Femur (tissue), 1 donor: ENCODE measurements around the gene FERMT2.

Experiments
- DNase-seq: peaks from one replicate; pipeline ENCODE4 v3.0.0-alpha.2; 2017

The FERMT2 gene, protein sequence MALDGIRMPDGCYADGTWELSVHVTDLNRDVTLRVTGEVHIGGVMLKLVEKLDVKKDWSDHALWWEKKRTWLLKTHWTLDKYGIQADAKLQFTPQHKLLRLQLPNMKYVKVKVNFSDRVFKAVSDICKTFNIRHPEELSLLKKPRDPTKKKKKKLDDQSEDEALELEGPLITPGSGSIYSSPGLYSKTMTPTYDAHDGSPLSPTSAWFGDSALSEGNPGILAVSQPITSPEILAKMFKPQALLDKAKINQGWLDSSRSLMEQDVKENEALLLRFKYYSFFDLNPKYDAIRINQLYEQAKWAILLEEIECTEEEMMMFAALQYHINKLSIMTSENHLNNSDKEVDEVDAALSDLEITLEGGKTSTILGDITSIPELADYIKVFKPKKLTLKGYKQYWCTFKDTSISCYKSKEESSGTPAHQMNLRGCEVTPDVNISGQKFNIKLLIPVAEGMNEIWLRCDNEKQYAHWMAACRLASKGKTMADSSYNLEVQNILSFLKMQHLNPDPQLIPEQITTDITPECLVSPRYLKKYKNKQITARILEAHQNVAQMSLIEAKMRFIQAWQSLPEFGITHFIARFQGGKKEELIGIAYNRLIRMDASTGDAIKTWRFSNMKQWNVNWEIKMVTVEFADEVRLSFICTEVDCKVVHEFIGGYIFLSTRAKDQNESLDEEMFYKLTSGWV

GRCh38 chr14:52950898-52951680, at the start of gene FERMT2:
Gene FERMT2, minus strand, starts transcription at chr14:52951050. Its CDS starts 482 bp downstream, at chr14:52950568.
- peak; percentile 95 for DNase-seq

- peak; percentile 29 for DNase-seq
Measured at GRCh38 chr14:52998376-52999015, 47.6 kb upstream of the FERMT2 start.

DNA sequence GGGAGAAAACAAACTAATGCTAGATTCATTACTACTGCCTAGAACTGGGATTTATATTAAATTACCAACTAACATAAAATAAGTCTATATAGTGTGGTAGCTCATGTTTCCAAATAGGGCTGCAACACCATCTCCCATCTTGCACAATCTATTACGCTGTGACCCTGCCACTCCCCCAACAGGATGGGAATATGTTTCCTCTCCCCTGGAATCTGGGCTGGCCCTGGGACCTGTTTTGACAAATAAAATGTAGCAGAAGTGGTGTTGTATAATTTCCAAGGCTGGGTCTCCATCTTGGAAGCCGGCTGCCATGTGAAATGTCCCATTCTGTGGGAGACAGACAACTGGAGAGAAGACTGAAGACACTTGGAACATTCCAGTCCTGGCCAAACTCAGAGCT, 45.6 kb upstream of the FERMT2 start:
- no peak for DNase-seq

- DNase-seq: no peak
Measured at GRCh38 chr14:52995998-52996397, 45.1 kb upstream of the FERMT2 start.

GRCh38 chr14:52992236-52992870, 41.5 kb upstream of the FERMT2 start:
- no peak for DNase-seq

DNA sequence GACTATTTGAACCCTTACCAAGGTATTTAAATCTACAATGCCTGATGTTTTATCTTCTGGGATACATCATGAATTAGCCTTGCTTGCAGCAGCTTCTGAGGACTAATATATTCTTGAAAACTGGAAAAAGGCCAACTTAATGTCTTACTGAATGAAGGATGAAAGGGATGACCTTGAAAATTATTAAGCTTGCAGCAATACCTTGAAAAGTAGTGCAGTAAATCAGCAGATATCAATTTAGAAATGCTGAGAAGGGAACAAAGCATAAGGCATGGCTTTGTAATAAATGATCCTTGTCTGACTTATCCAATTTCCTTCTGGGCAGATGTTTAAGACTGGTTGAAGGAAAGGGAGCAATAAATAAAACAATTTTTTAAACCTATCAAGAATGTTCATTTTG, 37.3 kb upstream of the FERMT2 start:
- DNase-seq: no peak

- DNase-seq: no peak
Measured at GRCh38 chr14:52987514-52987913, 36.7 kb upstream of the FERMT2 start.

DNA sequence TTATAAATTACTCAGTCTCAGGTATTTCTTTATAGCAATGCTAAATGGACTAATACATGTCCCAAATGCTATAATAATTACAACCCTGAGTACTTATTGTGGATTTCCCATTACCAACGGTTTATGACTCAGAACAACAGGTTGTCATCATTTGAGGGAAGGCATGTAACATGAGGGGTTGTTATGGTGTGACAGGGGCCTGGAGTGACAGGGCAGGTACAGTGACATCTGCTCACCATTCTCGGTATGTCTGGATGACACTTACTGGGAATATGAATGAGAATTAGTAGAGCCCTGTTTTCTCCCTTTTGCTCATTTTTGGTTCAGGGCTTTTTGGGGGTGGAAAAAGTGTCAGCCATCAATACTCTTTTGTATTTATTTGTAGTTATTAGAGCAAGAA, 36.2 kb upstream of the FERMT2 start:
- DNase-seq: no peak

GRCh38 chr14:52977798-52978197, 26.9 kb upstream of the FERMT2 start:
- peak; percentile 66 for DNase-seq

GRCh38 chr14:52974406-52974805, 23.6 kb upstream of the FERMT2 start:
- no peak for DNase-seq

DNA sequence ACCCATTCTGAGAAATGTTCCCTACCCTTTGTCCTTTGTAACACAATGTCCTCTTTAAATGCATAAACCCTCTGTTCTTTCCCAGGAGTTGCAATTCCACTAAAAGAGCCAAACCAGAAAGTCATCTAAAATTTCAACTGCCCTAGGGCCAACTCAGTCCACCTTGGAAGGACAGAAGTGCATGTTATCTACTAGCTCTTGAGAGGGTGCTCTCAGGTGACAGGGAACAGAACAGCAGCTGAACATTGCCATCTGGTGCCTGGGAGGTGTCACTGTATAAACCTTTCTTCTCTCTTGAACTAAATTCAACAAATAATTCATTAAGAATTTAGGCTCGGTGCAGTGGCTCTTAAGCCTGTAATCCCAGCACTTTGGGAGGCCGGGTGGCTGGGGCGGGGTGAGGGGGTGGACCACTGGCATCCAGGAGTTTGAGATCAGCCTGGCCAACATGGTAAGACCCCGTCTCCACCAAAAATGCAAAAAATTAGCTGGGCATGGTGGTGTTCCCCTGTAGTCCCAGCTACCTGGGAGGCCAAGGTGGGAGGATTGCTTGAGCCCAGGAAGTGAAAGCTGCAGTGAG, 10.3 kb upstream of the FERMT2 start:
- no peak for DNase-seq

DNA sequence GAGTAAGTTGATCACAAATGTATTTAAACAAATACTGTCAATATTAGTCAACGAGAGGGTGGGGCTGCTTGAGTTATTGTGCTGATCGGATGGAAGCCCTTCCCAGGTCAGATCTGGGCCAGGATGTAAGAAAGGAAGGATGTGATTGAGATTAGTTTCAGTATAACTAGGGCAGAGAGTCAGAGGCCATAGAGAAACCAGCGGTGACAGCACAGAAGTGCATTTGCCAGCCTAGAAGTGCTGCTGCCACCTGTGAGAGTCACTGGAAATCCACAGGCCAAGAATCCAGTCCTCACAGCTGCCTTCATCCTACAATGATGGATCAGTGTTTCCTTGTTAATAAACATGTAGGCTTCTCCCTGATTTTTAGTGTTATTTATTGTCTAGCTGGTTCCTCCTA, 9.8 kb upstream of the FERMT2 start:
- no peak for DNase-seq

GRCh38 chr14:52954346-52955214, 3.7 kb upstream of the FERMT2 start:
- DNase-seq: no peak

GRCh38 chr14:52951681-52952554, 1.1 kb upstream of the FERMT2 start:
- peak; percentile 77 for DNase-seq

DNA sequence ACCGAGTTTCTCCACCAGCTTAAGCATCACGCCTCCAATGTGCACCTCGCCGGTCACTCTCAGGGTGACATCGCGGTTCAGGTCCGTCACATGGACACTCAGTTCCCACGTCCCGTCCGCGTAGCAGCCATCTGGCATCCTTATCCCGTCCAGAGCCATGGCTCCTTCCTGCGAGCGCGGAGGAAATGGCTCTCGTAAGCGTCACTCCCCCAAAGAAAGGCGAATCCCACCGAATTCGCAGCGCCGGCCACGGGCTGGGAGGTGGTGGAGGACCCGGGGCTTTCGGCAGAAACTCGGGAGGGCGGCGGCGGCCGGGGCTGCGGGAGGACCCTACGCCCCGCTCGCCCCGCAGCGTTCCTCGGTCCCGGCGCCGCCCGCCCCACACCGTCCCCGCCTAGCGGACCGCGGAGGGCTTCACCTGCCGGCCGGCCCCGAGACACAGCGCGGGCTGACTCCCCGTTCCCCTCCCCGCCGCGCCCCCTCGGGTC, 396 bp downstream of the FERMT2 start:
- DNase-seq: peak; percentile 81

DNA sequence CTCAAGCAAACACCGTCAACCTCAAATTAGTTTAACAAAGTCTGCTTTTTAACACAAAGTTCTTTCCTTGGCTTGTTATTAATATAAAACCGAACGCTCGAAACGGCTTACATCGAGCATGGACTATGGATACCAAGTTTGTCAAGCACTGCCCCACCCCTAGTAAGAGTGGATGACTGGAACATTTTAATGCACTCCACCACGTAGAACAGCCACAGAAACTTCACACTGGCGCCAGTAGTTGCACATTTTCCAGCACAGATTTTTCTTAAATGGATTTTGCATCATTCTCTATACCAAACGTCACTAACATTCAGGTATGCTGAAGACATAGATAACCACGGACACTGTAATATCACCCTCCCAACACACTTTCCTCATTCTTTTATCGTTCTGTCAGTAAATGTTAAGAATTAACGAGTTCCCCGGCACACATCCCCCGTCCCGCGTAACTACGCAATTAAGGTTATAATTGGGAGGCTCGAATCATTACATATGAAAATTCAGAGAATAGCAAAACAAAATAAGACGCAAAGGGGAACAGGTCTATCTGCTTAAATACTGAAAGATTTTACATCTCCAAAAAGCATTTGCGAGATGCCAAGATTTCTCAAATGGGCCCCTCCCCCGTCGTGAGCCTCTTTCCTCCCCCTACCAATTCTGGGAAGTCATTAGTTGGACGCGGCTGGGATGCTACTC, 990 bp downstream of the FERMT2 start:
- peak; percentile 65 for DNase-seq

DNA sequence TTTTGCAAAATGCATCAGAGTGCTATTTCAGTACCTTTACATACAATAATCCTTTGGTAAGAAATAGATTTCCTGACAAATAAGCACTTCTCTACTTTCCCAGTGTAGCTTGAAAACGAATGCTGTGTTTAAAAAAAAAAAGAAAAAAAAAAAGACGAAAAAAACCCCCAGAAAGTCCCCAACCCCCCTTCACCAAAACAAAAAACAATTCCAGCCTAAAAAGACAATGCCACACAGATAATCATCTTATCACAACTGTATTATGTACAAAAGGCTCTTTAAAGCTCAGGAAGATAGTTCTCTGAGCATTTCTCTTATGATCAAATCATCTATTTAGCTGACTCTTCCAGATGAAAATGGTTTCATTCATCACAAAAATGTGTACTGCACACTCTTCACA, 1.6 kb downstream of the FERMT2 start:
- no peak for DNase-seq

DNA sequence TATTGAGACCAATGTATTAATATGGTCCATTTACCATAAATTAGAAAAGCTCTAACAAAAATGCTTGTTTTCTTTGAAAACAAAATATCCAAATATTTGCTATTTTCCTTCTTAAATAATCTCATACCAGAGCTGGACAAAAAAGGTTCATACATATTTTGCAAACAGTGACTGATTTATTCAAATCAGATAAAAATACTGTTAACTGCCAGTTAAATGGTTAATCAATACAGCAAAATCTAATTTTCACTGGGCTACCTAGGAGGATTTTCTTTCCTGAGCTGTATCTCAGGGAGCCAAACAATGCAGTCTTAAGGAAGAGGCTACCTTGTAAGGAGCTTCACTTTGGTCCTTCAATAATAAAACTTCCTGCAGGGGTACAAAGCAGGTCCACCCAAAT, 2.0 kb downstream of the FERMT2 start:
- DNase-seq: no peak

DNA sequence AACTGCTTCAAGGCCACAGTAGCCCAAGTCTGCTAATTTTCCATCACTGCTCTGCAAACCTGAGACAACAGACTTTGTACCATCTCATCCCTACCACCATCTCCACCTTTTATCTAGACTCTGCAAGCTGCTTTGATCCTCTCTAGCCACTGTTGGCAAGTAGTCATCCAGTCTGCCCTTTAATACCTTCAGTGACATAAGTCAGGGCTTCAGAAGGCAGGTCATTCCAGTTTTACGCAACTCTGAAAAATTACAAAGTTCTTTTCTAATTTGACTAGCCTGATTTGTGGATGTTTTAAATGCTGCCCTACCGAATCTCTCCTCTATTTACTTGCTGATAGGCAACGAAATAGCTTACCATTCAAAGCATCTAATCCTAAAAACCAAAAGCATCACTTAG, 2.8 kb downstream of the FERMT2 start:
- DNase-seq: no peak
